OCI-LY1 (cell line): ENCODE measurements around the gene KIAA0586.

ENCODE experiments used
- H2AFZ ChIP-seq: fragments of 200-600 bp; sonication (generic), shearing (Covaris generic); 2 replicates; pipeline ENCODE4 v1.6.0; 2014; ENCODE audit warnings: antibody characterized with exemption, mild to moderate bottlenecking, low read length
- H3F3A ChIP-seq: fragments of 200-600 bp; sonication (generic), shearing (Covaris generic); 2 replicates; pipeline ENCODE4 v1.6.0; 2014; ENCODE audit warnings: mild to moderate bottlenecking, antibody characterized with exemption, low read length, moderate library complexity; ENCODE audit not compliant: insufficient read depth
- H3K27ac ChIP-seq: fragments of 200-600 bp; sonication (generic); 2 replicates; pipeline ENCODE4 v1.5.1; 2014; ENCODE audit warnings: low read length, mixed run types, mild to moderate bottlenecking, low read depth; ENCODE audit not compliant: poor library complexity, severe bottlenecking
- H3K27me3 ChIP-seq: fragments of 200-600 bp; sonication (generic); 2 replicates; pipeline ENCODE4 v1.6.0; 2014; ENCODE audit warnings: antibody characterized with exemption, mild to moderate bottlenecking, low read length, moderate library complexity; ENCODE audit not compliant: insufficient read depth
- H3K36me3 ChIP-seq: fragments of 200-600 bp; sonication (generic); 2 replicates; pipeline ENCODE4 v1.6.1; 2014; ENCODE audit warnings: mild to moderate bottlenecking, antibody characterized with exemption, low read length, moderate library complexity, mixed read lengths; ENCODE audit not compliant: insufficient read depth
- H3K4me1 ChIP-seq: fragments of 200-600 bp; sonication (generic); 2 replicates; pipeline ENCODE4 v1.5.1; 2014; ENCODE audit warnings: mild to moderate bottlenecking, low read length, moderate library complexity; ENCODE audit not compliant: insufficient read depth, severe bottlenecking
- H3K4me2 ChIP-seq: fragments of 200-600 bp; sonication (generic), shearing (Covaris generic); 2 replicates; pipeline ENCODE4 v1.6.1; 2014; ENCODE audit warnings: low read length
- H3K4me3 ChIP-seq: fragments of 200-600 bp; sonication (generic); 2 replicates; pipeline ENCODE4 v1.5.1; 2014; ENCODE audit warnings: low read length, low read depth, mild to moderate bottlenecking, mixed read lengths; ENCODE audit not compliant: poor library complexity, severe bottlenecking
- H3K79me2 ChIP-seq: fragments of 200-600 bp; shearing (Covaris generic); 2 replicates; pipeline ENCODE4 v1.6.1; 2016; ENCODE audit warnings: mixed run types, low read length, mixed read lengths; ENCODE audit not compliant: insufficient read depth
- H3K9ac ChIP-seq: fragments of 200-600 bp; sonication (generic), shearing (Covaris generic); 2 replicates; pipeline ENCODE4 v1.6.1; 2014; ENCODE audit warnings: mild to moderate bottlenecking, low read length, mixed read lengths
- H3K9me2 ChIP-seq: fragments of 200-600 bp; sonication (generic), shearing (Covaris generic); 2 replicates; pipeline ENCODE4 v1.6.1; 2014; ENCODE audit warnings: low read depth, mild to moderate bottlenecking, low read length, mixed read lengths
- H3K9me3 ChIP-seq: fragments of 200-600 bp; shearing (Covaris generic); 2 replicates; pipeline ENCODE4 v1.6.1; 2014; ENCODE audit warnings: low read length, mixed read lengths
- H4K20me1 ChIP-seq: fragments of 200-600 bp; sonication (generic), shearing (Covaris generic); 2 replicates; pipeline ENCODE4 v1.6.0; 2016; ENCODE audit warnings: mild to moderate bottlenecking, low read length; ENCODE audit not compliant: insufficient read depth
- EZH2 ChIP-seq: fragments of 200-600 bp; sonication (generic), shearing (Covaris generic); IDR thresholded peaks from 2 replicates; pipeline ENCODE4 v1.8.0; 2017; ENCODE audit warnings: borderline replicate concordance, mixed run types, mild to moderate bottlenecking, antibody characterized with exemption, low read length, moderate library complexity, mixed read lengths
- TF ChIP-seq, protein P1 (sequence below): fragments of 200-600 bp; sonication (generic), shearing (Covaris generic); IDR thresholded peaks from 2 replicates; pipeline ENCODE4 v1.5.1; 2017; ENCODE audit warnings: mild to moderate bottlenecking, antibody characterized with exemption, low read length, moderate library complexity, mixed read lengths

KIAA0586 gene

GRCh38 chr14:58479975-58480374, 52.5 kb downstream of the KIAA0586 start:
- H3K4me3 ChIP-seq: no peak overlapping the region
- no peaks in the 10 kb centered on the region for H3F3A ChIP-seq
- no peaks in the 10 kb centered on the region for H3K4me1 ChIP-seq
- no peak overlapping the region for H3K27ac ChIP-seq
- no peak for TF ChIP-seq EZH2
- TF ChIP-seq, protein P1, sequence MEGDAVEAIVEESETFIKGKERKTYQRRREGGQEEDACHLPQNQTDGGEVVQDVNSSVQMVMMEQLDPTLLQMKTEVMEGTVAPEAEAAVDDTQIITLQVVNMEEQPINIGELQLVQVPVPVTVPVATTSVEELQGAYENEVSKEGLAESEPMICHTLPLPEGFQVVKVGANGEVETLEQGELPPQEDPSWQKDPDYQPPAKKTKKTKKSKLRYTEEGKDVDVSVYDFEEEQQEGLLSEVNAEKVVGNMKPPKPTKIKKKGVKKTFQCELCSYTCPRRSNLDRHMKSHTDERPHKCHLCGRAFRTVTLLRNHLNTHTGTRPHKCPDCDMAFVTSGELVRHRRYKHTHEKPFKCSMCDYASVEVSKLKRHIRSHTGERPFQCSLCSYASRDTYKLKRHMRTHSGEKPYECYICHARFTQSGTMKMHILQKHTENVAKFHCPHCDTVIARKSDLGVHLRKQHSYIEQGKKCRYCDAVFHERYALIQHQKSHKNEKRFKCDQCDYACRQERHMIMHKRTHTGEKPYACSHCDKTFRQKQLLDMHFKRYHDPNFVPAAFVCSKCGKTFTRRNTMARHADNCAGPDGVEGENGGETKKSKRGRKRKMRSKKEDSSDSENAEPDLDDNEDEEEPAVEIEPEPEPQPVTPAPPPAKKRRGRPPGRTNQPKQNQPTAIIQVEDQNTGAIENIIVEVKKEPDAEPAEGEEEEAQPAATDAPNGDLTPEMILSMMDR: no peak
- H3K4me2 ChIP-seq: no peak overlapping the region
- peaks cover 47% of the 10 kb centered on the region for H3K36me3 ChIP-seq
- H4K20me1 ChIP-seq: no peaks in the 10 kb centered on the region
- no peak overlapping the region for H2AFZ ChIP-seq
- no peaks in the 10 kb centered on the region for H3K27me3 ChIP-seq
- no peak overlapping the region for H3K9ac ChIP-seq
- H3K9me3 ChIP-seq: no peaks in the 10 kb centered on the region
- no peaks in the 10 kb centered on the region for H3K79me2 ChIP-seq
- H3K9me2 ChIP-seq: no peaks in the 10 kb centered on the region

DNA sequence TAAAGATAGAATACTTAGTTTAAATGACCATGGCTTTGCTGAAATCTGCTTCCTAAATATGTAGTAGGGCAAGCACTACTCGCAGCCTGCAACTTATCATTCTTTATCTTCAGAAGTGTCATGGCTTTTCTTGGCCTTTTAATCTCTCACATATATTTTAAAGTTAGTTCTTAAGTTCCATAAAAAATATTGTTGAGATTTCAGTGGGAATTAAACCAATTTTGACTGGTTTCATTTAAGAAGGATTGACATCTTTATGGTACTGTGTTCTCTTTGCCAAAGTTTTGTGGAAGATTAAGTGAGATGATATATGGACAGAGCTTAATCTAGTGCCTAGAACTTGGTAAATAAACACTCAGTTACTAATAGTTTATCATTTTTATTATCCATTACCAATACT, 56.7 kb downstream of the KIAA0586 start:
- Histone ChIP-seq H3K4me2 (no peak overlapping the region), H3K9me2 (no peaks in the 10 kb centered on the region), H3K79me2 (no peaks in the 10 kb centered on the region), H3K36me3 (peaks cover 47% of the 10 kb centered on the region), H3K27me3 (no peaks in the 10 kb centered on the region), H3K4me3 (no peak overlapping the region), H3F3A (no peaks in the 10 kb centered on the region), H2AFZ (no peak overlapping the region), H3K4me1 (no peaks in the 10 kb centered on the region), H3K9ac (no peak overlapping the region), H4K20me1 (no peaks in the 10 kb centered on the region), H3K9me3 (no peaks in the 10 kb centered on the region), H3K27ac (no peak overlapping the region)
- no peak for TF ChIP-seq EZH2
- TF ChIP-seq, protein P1: no peak

- no peak overlapping the region for H2AFZ ChIP-seq
- no peak overlapping the region for H3K9ac ChIP-seq
- H3K4me2 ChIP-seq: no peak overlapping the region
- H4K20me1 ChIP-seq: no peaks in the 10 kb centered on the region
- H3K4me3 ChIP-seq: no peak overlapping the region
- no peaks in the 10 kb centered on the region for H3K27me3 ChIP-seq
- H3K36me3 ChIP-seq: peaks cover 63% of the 10 kb centered on the region
- no peaks in the 10 kb centered on the region for H3F3A ChIP-seq
- no peaks in the 10 kb centered on the region for H3K4me1 ChIP-seq
- no peak overlapping the region for H3K27ac ChIP-seq
- no peaks in the 10 kb centered on the region for H3K9me2 ChIP-seq
- H3K9me3 ChIP-seq: no peaks in the 10 kb centered on the region
- TF ChIP-seq, protein P1: no peak
- no peak for TF ChIP-seq EZH2
- H3K79me2 ChIP-seq: no peaks in the 10 kb centered on the region
Observed at GRCh38 chr14:58488550-58488949, 61.0 kb downstream of the KIAA0586 start.
